ENCODE measurements around the gene CARD16. TPM values are rescaled to one million over a fixed set of nuclear protein-coding genes. Genes with fewer than 3 reads are reported as not detected.
"Not testable (repeated sequence)": the region's sequence is repeated elsewhere in the genome, so short reads cannot be mapped to it uniquely, and the experiment has no call there.

CARD16 gene
- total RNA-seq, 1 donor from 2014 or later = 26.8 TPM

DNA sequence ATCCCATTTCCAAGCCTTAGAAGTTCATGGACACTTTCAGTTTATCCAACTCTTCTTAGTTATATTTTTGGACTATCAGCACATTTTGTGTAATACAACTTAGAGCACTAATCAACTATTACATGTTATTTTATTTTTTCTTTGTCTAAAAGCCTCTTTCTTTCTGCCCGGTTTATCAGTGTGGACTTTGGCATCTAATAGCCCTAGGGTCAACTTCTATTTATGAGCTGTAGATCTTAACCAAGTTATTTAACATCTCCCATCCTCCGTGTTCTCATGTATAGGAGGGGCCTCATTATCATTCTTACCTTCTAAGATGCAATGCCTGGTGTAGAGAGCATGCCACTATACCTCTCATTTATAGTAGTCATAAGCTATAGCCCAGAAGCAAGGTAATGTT, 4.4 kb downstream of the CARD16 start:
- Histone ChIP-seq H3K27ac (no peak overlapping the region), H3K36me3 (no peaks in the 10 kb centered on the region), H3K9me3 (no peaks in the 10 kb centered on the region), H3K4me1 (peaks cover 5% of the 10 kb centered on the region), H3K4me3 (no peak overlapping the region), H3K27me3 (no peaks in the 10 kb centered on the region)
- TF ChIP-seq, protein P1, sequence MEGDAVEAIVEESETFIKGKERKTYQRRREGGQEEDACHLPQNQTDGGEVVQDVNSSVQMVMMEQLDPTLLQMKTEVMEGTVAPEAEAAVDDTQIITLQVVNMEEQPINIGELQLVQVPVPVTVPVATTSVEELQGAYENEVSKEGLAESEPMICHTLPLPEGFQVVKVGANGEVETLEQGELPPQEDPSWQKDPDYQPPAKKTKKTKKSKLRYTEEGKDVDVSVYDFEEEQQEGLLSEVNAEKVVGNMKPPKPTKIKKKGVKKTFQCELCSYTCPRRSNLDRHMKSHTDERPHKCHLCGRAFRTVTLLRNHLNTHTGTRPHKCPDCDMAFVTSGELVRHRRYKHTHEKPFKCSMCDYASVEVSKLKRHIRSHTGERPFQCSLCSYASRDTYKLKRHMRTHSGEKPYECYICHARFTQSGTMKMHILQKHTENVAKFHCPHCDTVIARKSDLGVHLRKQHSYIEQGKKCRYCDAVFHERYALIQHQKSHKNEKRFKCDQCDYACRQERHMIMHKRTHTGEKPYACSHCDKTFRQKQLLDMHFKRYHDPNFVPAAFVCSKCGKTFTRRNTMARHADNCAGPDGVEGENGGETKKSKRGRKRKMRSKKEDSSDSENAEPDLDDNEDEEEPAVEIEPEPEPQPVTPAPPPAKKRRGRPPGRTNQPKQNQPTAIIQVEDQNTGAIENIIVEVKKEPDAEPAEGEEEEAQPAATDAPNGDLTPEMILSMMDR (IDR thresholded peaks at IDR 0.05) = no peak
- TF ChIP-seq POLR2A (IDR thresholded peaks at IDR 0.05) = no peak
- no peak for TF ChIP-seq POLR2AphosphoS5 (IDR thresholded peaks at IDR 0.05; ENCODE audit: insufficient read depth in 1 of 2, low read depth in 1 of 2)
- DNase-seq (ENCODE audit: extremely low spot score in 2 of 2) = no peak
- intact Hi-C loops (cut with DNase I) = no loop called here

DNA sequence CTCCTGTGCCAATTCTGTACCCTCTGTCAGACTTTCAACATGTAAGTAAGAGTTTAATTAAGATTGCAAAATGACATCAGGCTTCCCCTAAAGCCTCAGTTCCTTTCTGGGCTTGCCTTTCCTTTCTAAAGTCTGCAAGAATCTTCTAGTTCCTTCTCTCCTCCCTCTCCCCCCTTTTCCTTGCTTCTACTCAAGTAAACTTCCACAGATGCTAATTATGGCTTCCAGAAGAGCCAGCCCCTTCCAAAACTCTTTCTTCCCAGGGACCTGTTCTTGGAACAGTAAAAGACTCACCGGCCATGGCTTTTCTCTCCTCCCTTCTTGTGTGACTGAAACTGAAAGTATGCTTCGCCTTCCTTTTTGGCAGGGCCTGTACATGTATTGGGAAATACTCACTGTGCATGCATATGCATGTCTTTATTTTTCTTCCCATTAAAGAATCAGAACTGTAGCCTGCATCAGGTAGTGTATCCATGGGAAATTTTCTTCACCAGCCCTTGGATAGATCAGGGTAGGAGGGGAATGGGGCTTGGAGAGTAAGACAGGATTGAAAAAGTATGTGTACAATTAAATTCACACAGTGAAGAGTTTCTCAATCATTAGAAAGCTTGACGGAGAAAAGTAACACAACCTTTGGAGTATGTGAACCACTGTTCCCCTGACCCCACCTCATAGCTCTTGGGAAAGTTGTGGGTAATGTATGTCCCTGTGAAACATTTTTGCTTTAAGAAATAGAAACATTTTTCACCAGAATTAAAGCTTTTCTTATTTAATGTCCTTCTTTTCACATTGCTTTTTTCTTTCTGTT, 10.1 kb downstream of the CARD16 start, which contains the start of gene CASP1:
TSS of gene CASP1 (minus strand) at position 332 of the 808 bp plus-strand sequence. CDS start at position 301, 31 bp downstream.
- Histone ChIP-seq H3K27ac (peak within 1 kb of the TSS; percentile 75), H3K9me3 (no peaks in the 10 kb centered on the region), H3K36me3 (peaks cover 0 to 10% of the 10 kb centered on the region in 2 donors), H3K27me3 (no peaks in the 10 kb centered on the region), H3K4me1 (peaks cover 18% of the 10 kb centered on the region), H3K4me3 (peak within 1 kb of the TSS; percentile 35 to 37)
- intact Hi-C loops (cut with DNase I) = no loop called here
- no peak for DNase-seq (ENCODE audit: extremely low spot score in 2 of 2)
- TF ChIP-seq, protein P1 (IDR thresholded peaks at IDR 0.05) = no peak
- TF ChIP-seq POLR2AphosphoS5 (IDR thresholded peaks at IDR 0.05; ENCODE audit: insufficient read depth in 1 of 2, low read depth in 1 of 2) = peak in 1 of 2 donors; percentile 95

DNA sequence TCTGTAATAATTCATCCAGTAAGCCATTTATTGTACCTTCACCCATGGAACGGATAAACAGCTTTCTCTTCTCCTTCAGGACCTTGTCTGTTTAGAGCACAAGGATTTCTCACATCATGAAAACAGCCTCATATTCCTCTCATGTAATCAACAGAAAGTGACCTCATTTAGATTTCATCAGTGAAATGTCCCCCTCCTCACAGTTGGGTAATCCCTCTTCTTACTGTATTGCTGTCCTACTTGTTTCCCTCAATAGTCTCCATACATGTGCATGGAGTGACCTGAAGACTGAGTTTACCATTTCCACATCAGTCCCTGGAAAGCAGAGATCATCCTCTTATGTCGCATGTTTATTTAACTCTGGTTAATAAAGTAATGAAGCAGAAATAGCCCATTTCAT, 10.7 kb downstream of the CARD16 start:
- peak overlapping the region; percentile 35 to 37 for H3K4me3 ChIP-seq
- H3K4me1 ChIP-seq = peaks cover 18% of the 10 kb centered on the region
- intact Hi-C loops (cut with DNase I); DNase-seq (ENCODE audit: extremely low spot score in 2 of 2); H3K27me3 ChIP-seq; H3K9me3 ChIP-seq: not testable (repeated sequence)
- peaks cover 0 to 15% of the 10 kb centered on the region in 2 donors for H3K36me3 ChIP-seq
- H3K27ac ChIP-seq = peak overlapping the region; percentile 75

DNA sequence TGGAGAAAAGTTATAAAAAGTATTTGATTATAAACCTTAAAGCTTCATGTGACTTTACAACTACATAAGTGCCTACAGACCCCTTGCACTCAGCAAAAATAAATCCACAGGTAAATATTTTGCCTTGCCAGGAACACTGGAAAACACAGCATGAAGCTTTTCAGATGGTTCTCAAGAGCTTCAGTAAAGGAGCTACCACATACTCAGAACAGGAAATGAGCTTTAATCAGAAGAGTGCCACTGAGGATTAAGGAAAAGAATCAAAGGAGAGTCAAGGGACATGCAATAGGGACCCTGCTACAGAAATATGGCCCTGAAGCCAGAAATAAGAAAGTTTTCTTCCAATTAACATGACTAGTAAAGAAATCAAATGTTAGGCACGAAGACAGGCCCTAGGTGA, 11.4 kb downstream of the CARD16 start:
- Histone ChIP-seq H3K4me3 (peak overlapping the region; percentile 35 to 37), H3K4me1 (peaks cover 18% of the 10 kb centered on the region), H3K27ac (peak overlapping the region; percentile 75), H3K27me3 (no peaks in the 10 kb centered on the region), H3K9me3 (no peaks in the 10 kb centered on the region), H3K36me3 (peaks cover 0 to 19% of the 10 kb centered on the region in 2 donors)
- intact Hi-C loops (cut with DNase I) = no loop called here
- no peak for TF ChIP-seq POLR2AphosphoS5 (IDR thresholded peaks at IDR 0.05; ENCODE audit: insufficient read depth in 1 of 2, low read depth in 1 of 2)
- TF ChIP-seq, protein P1 (IDR thresholded peaks at IDR 0.05) = no peak
- TF ChIP-seq POLR2A (IDR thresholded peaks at IDR 0.05) = no peak
- no peak for DNase-seq (ENCODE audit: extremely low spot score in 2 of 2)

DNA sequence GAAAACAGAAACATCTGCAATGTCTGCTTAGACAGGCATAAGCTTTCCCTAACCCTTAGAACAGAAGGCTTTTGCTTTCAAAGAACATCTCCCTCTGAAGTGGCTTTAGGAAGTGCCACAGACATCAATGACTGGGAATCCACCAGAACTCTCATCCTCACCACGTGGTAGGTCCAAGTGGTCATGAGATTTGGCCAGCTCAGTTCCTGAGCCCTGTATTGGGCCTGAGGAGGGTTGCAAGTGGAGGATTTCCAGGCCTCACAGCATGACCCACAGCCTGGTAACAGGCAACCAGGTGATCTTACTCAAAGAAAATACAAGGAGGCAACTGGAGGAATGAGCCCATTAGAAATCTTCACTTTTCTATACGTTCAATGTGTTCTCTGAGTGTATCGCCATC, 11.8 kb downstream of the CARD16 start:
- TF ChIP-seq POLR2A (IDR thresholded peaks at IDR 0.05) = no peak
- TF ChIP-seq, protein P1 (IDR thresholded peaks at IDR 0.05) = no peak
- TF ChIP-seq POLR2AphosphoS5 (IDR thresholded peaks at IDR 0.05; ENCODE audit: insufficient read depth in 1 of 2, low read depth in 1 of 2) = no peak
- intact Hi-C loops (cut with DNase I) = no loop called here
- DNase-seq (ENCODE audit: extremely low spot score in 2 of 2) = no peak
- H3K4me3 ChIP-seq = peak overlapping the region in 1 of 2 donors; percentile 37
- no peak overlapping the region for H3K27ac ChIP-seq
- H3K9me3 ChIP-seq = no peaks in the 10 kb centered on the region
- H3K4me1 ChIP-seq = peaks cover 18% of the 10 kb centered on the region
- peaks cover 0 to 21% of the 10 kb centered on the region in 2 donors for H3K36me3 ChIP-seq
- no peaks in the 10 kb centered on the region for H3K27me3 ChIP-seq

All from vagina (tissue), 2 donors.